ENCODE measurements around the gene INTS13. TPM values are rescaled to one million over a fixed set of nuclear protein-coding genes. Genes with fewer than 3 reads are reported as not detected.

INTS13 gene
- total and polyA plus RNA-seq, 2 of the 13 experiments (the other 11 are each of a cell fraction or from before 2014, with no cell fraction given), result 16.3 to 43.7 TPM

GRCh38 chr12:26890784-26891183 lies 47.0 kb downstream of the INTS13 start:
- no peak overlapping the region for H3K4me3 ChIP-seq (replicated peaks in 1 of 3; ENCODE audit: insufficient read depth in 1 of 3, low read depth in 2 of 3, low read length in 3 of 3)
- H2AFZ ChIP-seq (ENCODE audit: low read length), result no peak overlapping the region
- no peaks in the 10 kb centered on the region for H3K4me1 ChIP-seq (ENCODE audit: insufficient read depth, low read length)
- ChIA-PET CTCF (ENCODE audit: low intra/inter-chr PET ratio, low total read pairs) (no interaction called here), POLR2A (no interaction called here)
- H3K9me3 ChIP-seq (ENCODE audit: low read length), result no peaks in the 10 kb centered on the region
- no peaks in the 10 kb centered on the region for H4K20me1 ChIP-seq (ENCODE audit: insufficient read depth, low read length)
- no TSS peak for BruUV-seq (replicated peaks)
- H3K27ac ChIP-seq (ENCODE audit: extremely low read length, insufficient read depth, low read length), result no peak overlapping the region
- no peaks in the 10 kb centered on the region for H3K36me3 ChIP-seq (replicated peaks in 1 of 2; ENCODE audit: control insufficient read depth in 1 of 2, insufficient read depth in 2 of 2, low read length in 2 of 2)
- intact Hi-C loops (cut with micrococcal nuclease; ENCODE audit: unreplicated experiment) (no loop called here), in situ Hi-C loops (cut with HindIII; ENCODE audit: extremely low pct_ligation_motif_present, low pct_unique_long_range_greater_than_20kb) (no loop called here)
- DNase-seq (ENCODE audit: low spot score) (no peak), FAIRE-seq (no peak), ATAC-seq (no peak)
- H3K9ac ChIP-seq (ENCODE audit: insufficient read depth, low read depth, low read length), result no peak overlapping the region
- H3K4me2 ChIP-seq (ENCODE audit: low read depth, low read length), result no peak overlapping the region
- TF ChIP-seq ZNF7 (CRISPR knock-in tag; IDR thresholded peaks at IDR 0.05) (no peak), MXD1 (CRISPR knock-in tag; IDR thresholded peaks at IDR 0.05) (no peak), RBM39 (IDR thresholded peaks at IDR 0.05; ENCODE audit: low read depth, low read length, poor library complexity, severe bottlenecking) (no peak), PHF5A (CRISPR knock-in tag; IDR thresholded peaks at IDR 0.05; ENCODE audit: low read depth, unreplicated experiment) (no peak), TP53 (CRISPR knock-in tag; conservative IDR thresholded peaks at IDR 0.05) (no peak), HNRNPH1 (optimal IDR thresholded peaks at IDR 0.05; ENCODE audit: low read depth, low read length) (no peak), ATF6 (CRISPR knock-in tag; conservative IDR thresholded peaks at IDR 0.05) (no peak), SCMH1 (CRISPR knock-in tag; IDR thresholded peaks at IDR 0.05; ENCODE audit: borderline replicate concordance) (no peak), HNF1A (IDR thresholded peaks at IDR 0.05; ENCODE audit: low read depth) (no peak), HNF1A (CRISPR knock-in tag; IDR thresholded peaks at IDR 0.05; ENCODE audit: borderline replicate concordance) (no peak), ARHGAP35 (CRISPR knock-in tag; IDR thresholded peaks at IDR 0.05; ENCODE audit: borderline replicate concordance) (no peak), GTF2F1 (IDR thresholded peaks at IDR 0.05; ENCODE audit: low read length) (no peak), POGK (CRISPR knock-in tag; conservative IDR thresholded peaks at IDR 0.05) (no peak)
- no peaks in the 10 kb centered on the region for H3K79me2 ChIP-seq (ENCODE audit: insufficient read depth, low read length)
- no peaks in the 10 kb centered on the region for H3K27me3 ChIP-seq (ENCODE audit: control insufficient read depth in 1 of 2, insufficient read depth in 2 of 2, low read length in 2 of 2)
- WGBS (ENCODE audit: low lambda C conversion rate), result 83% methylated on average over 5 of the region's 5 CpGs

Data from HepG2 (cell line).